ENCODE measurements around the gene PHACTR3.
"Not testable (repeated sequence)": the region's sequence is repeated elsewhere in the genome, so short reads cannot be mapped to it uniquely, and the experiment has no call there.

PHACTR3 gene

GRCh38 chr20:59856526-59856925 is 252.2 kb downstream of the PHACTR3 start:
- not testable (repeated sequence) for H3K4me1 ChIP-seq (ENCODE audit: control insufficient read depth in 5 of 5, insufficient read depth in 5 of 5, low read length in 5 of 5); H3K27me3 ChIP-seq (ENCODE audit: control insufficient read depth in 5 of 5, insufficient read depth in 4 of 5, low read length in 5 of 5); H3K36me3 ChIP-seq (ENCODE audit: control insufficient read depth in 5 of 5, insufficient read depth in 5 of 5, low read length in 5 of 5); H3K4me3 ChIP-seq (ENCODE audit: low read depth in 1 of 5, low read length in 5 of 5); H3K27ac ChIP-seq (ENCODE audit: low read depth, low read length); H3K9ac ChIP-seq (ENCODE audit: low read length in 5 of 5); H3K9me3 ChIP-seq (ENCODE audit: control insufficient read depth in 5 of 5, low read length in 5 of 5)

GRCh38 chr20:59856941-59857340 is 252.6 kb downstream of the PHACTR3 start:
- H3K4me1 ChIP-seq (ENCODE audit: control insufficient read depth in 5 of 5, insufficient read depth in 5 of 5, low read length in 5 of 5); H3K27me3 ChIP-seq (ENCODE audit: control insufficient read depth in 5 of 5, insufficient read depth in 4 of 5, low read length in 5 of 5); H3K9me3 ChIP-seq (ENCODE audit: control insufficient read depth in 5 of 5, low read length in 5 of 5); H3K4me3 ChIP-seq (ENCODE audit: low read depth in 1 of 5, low read length in 5 of 5); H3K27ac ChIP-seq (ENCODE audit: low read depth, low read length); H3K36me3 ChIP-seq (ENCODE audit: control insufficient read depth in 5 of 5, insufficient read depth in 5 of 5, low read length in 5 of 5); H3K9ac ChIP-seq (ENCODE audit: low read length in 5 of 5): not testable (repeated sequence)

- H3K36me3 ChIP-seq (ENCODE audit: control insufficient read depth in 5 of 5, insufficient read depth in 5 of 5, low read length in 5 of 5), result no peaks in the 10 kb centered on the region
- no peak overlapping the region for H3K4me3 ChIP-seq (ENCODE audit: low read depth in 1 of 5, low read length in 5 of 5)
- no peaks in the 10 kb centered on the region for H3K27me3 ChIP-seq (ENCODE audit: control insufficient read depth in 5 of 5, insufficient read depth in 4 of 5, low read length in 5 of 5)
- H3K9me3 ChIP-seq (ENCODE audit: control insufficient read depth in 5 of 5, low read length in 5 of 5), result peaks cover 0 to 8% (median 4%) of the 10 kb centered on the region in 5 donors
- H3K9ac ChIP-seq (ENCODE audit: low read length in 5 of 5), result no peak overlapping the region
- H3K27ac ChIP-seq (ENCODE audit: low read depth, low read length), result no peak overlapping the region
- H3K4me1 ChIP-seq (ENCODE audit: control insufficient read depth in 5 of 5, insufficient read depth in 5 of 5, low read length in 5 of 5), result peaks cover 0 to 7% (median 0%) of the 10 kb centered on the region in 5 donors
Observed at GRCh38 chr20:59857966-59858365, 253.6 kb downstream of the PHACTR3 start.

- Histone ChIP-seq H3K27ac (ENCODE audit: low read depth, low read length) (no peak overlapping the region), H3K36me3 (ENCODE audit: control insufficient read depth in 5 of 5, insufficient read depth in 5 of 5, low read length in 5 of 5) (no peaks in the 10 kb centered on the region), H3K4me1 (ENCODE audit: control insufficient read depth in 5 of 5, insufficient read depth in 5 of 5, low read length in 5 of 5) (peaks cover 0 to 7% (median 0%) of the 10 kb centered on the region in 5 donors), H3K4me3 (ENCODE audit: low read depth in 1 of 5, low read length in 5 of 5) (no peak overlapping the region), H3K9me3 (ENCODE audit: control insufficient read depth in 5 of 5, low read length in 5 of 5) (peaks cover 0 to 8% (median 4%) of the 10 kb centered on the region in 5 donors), H3K27me3 (ENCODE audit: control insufficient read depth in 5 of 5, insufficient read depth in 4 of 5, low read length in 5 of 5) (no peaks in the 10 kb centered on the region), H3K9ac (ENCODE audit: low read length in 5 of 5) (no peak overlapping the region)
Observed at GRCh38 chr20:59858425-59858824, 254.1 kb downstream of the PHACTR3 start.

- no peaks in the 10 kb centered on the region for H3K27me3 ChIP-seq (ENCODE audit: control insufficient read depth in 5 of 5, insufficient read depth in 4 of 5, low read length in 5 of 5)
- H3K9me3 ChIP-seq (ENCODE audit: control insufficient read depth in 5 of 5, low read length in 5 of 5), result peaks cover 0 to 8% (median 4%) of the 10 kb centered on the region in 5 donors
- H3K4me3 ChIP-seq (ENCODE audit: low read depth in 1 of 5, low read length in 5 of 5), result no peak overlapping the region
- peaks cover 0 to 7% (median 0%) of the 10 kb centered on the region in 5 donors for H3K4me1 ChIP-seq (ENCODE audit: control insufficient read depth in 5 of 5, insufficient read depth in 5 of 5, low read length in 5 of 5)
- H3K27ac ChIP-seq (ENCODE audit: low read depth, low read length), result no peak overlapping the region
- H3K9ac ChIP-seq (ENCODE audit: low read length in 5 of 5), result no peak overlapping the region
- H3K36me3 ChIP-seq (ENCODE audit: control insufficient read depth in 5 of 5, insufficient read depth in 5 of 5, low read length in 5 of 5), result no peaks in the 10 kb centered on the region
Observed at GRCh38 chr20:59861401-59861800, 257.1 kb downstream of the PHACTR3 start.

- H3K4me3 ChIP-seq (ENCODE audit: low read depth in 1 of 5, low read length in 5 of 5), result no peak overlapping the region
- no peaks in the 10 kb centered on the region for H3K36me3 ChIP-seq (ENCODE audit: control insufficient read depth in 5 of 5, insufficient read depth in 5 of 5, low read length in 5 of 5)
- no peaks in the 10 kb centered on the region for H3K27me3 ChIP-seq (ENCODE audit: control insufficient read depth in 5 of 5, insufficient read depth in 4 of 5, low read length in 5 of 5)
- peaks cover 0 to 7% (median 0%) of the 10 kb centered on the region in 5 donors for H3K4me1 ChIP-seq (ENCODE audit: control insufficient read depth in 5 of 5, insufficient read depth in 5 of 5, low read length in 5 of 5)
- no peak overlapping the region for H3K9ac ChIP-seq (ENCODE audit: low read length in 5 of 5)
- H3K27ac ChIP-seq (ENCODE audit: low read depth, low read length), result no peak overlapping the region
- no peaks in the 10 kb centered on the region for H3K9me3 ChIP-seq (ENCODE audit: control insufficient read depth in 5 of 5, low read length in 5 of 5)
Observed at GRCh38 chr20:59863058-59863457, 258.7 kb downstream of the PHACTR3 start.

- Histone ChIP-seq H3K27me3 (ENCODE audit: control insufficient read depth in 5 of 5, insufficient read depth in 4 of 5, low read length in 5 of 5) (no peaks in the 10 kb centered on the region), H3K36me3 (ENCODE audit: control insufficient read depth in 5 of 5, insufficient read depth in 5 of 5, low read length in 5 of 5) (no peaks in the 10 kb centered on the region), H3K4me3 (ENCODE audit: low read depth in 1 of 5, low read length in 5 of 5) (no peak overlapping the region), H3K9me3 (ENCODE audit: control insufficient read depth in 5 of 5, low read length in 5 of 5) (no peaks in the 10 kb centered on the region), H3K9ac (ENCODE audit: low read length in 5 of 5) (no peak overlapping the region), H3K4me1 (ENCODE audit: control insufficient read depth in 5 of 5, insufficient read depth in 5 of 5, low read length in 5 of 5) (peaks cover 0 to 7% (median 0%) of the 10 kb centered on the region in 5 donors), H3K27ac (ENCODE audit: low read depth, low read length) (no peak overlapping the region)
Observed at GRCh38 chr20:59864726-59865125, 260.4 kb downstream of the PHACTR3 start.

- Histone ChIP-seq H3K9ac (ENCODE audit: low read length in 5 of 5) (no peak overlapping the region), H3K9me3 (ENCODE audit: control insufficient read depth in 5 of 5, low read length in 5 of 5) (no peaks in the 10 kb centered on the region), H3K27ac (ENCODE audit: low read depth, low read length) (no peak overlapping the region), H3K4me3 (ENCODE audit: low read depth in 1 of 5, low read length in 5 of 5) (no peak overlapping the region), H3K27me3 (ENCODE audit: control insufficient read depth in 5 of 5, insufficient read depth in 4 of 5, low read length in 5 of 5) (no peaks in the 10 kb centered on the region), H3K36me3 (ENCODE audit: control insufficient read depth in 5 of 5, insufficient read depth in 5 of 5, low read length in 5 of 5) (no peaks in the 10 kb centered on the region), H3K4me1 (ENCODE audit: control insufficient read depth in 5 of 5, insufficient read depth in 5 of 5, low read length in 5 of 5) (peaks cover 0 to 6% (median 0%) of the 10 kb centered on the region in 5 donors)
Observed at GRCh38 chr20:59866338-59866737, 262.0 kb downstream of the PHACTR3 start.

- Histone ChIP-seq H3K36me3 (ENCODE audit: control insufficient read depth in 5 of 5, insufficient read depth in 5 of 5, low read length in 5 of 5) (no peaks in the 10 kb centered on the region), H3K9me3 (ENCODE audit: control insufficient read depth in 5 of 5, low read length in 5 of 5) (no peaks in the 10 kb centered on the region), H3K4me3 (ENCODE audit: low read depth in 1 of 5, low read length in 5 of 5) (no peak overlapping the region), H3K27me3 (ENCODE audit: control insufficient read depth in 5 of 5, insufficient read depth in 4 of 5, low read length in 5 of 5) (no peaks in the 10 kb centered on the region), H3K4me1 (ENCODE audit: control insufficient read depth in 5 of 5, insufficient read depth in 5 of 5, low read length in 5 of 5) (no peaks in the 10 kb centered on the region), H3K27ac (ENCODE audit: low read depth, low read length) (no peak overlapping the region), H3K9ac (ENCODE audit: low read length in 5 of 5) (no peak overlapping the region)
Observed at GRCh38 chr20:59871096-59871495, 266.8 kb downstream of the PHACTR3 start.

GRCh38 chr20:59873409-59873808 is 269.1 kb downstream of the PHACTR3 start:
- Histone ChIP-seq H3K4me1 (ENCODE audit: control insufficient read depth in 5 of 5, insufficient read depth in 5 of 5, low read length in 5 of 5) (no peaks in the 10 kb centered on the region), H3K36me3 (ENCODE audit: control insufficient read depth in 5 of 5, insufficient read depth in 5 of 5, low read length in 5 of 5) (no peaks in the 10 kb centered on the region), H3K27ac (ENCODE audit: low read depth, low read length) (no peak overlapping the region), H3K4me3 (ENCODE audit: low read depth in 1 of 5, low read length in 5 of 5) (no peak overlapping the region), H3K9ac (ENCODE audit: low read length in 5 of 5) (no peak overlapping the region), H3K9me3 (ENCODE audit: control insufficient read depth in 5 of 5, low read length in 5 of 5) (no peaks in the 10 kb centered on the region), H3K27me3 (ENCODE audit: control insufficient read depth in 5 of 5, insufficient read depth in 4 of 5, low read length in 5 of 5) (no peaks in the 10 kb centered on the region)

- Histone ChIP-seq H3K27ac (ENCODE audit: low read depth, low read length) (no peak overlapping the region), H3K4me3 (ENCODE audit: low read depth in 1 of 5, low read length in 5 of 5) (no peak overlapping the region), H3K9ac (ENCODE audit: low read length in 5 of 5) (no peak overlapping the region), H3K9me3 (ENCODE audit: control insufficient read depth in 5 of 5, low read length in 5 of 5) (no peaks in the 10 kb centered on the region), H3K36me3 (ENCODE audit: control insufficient read depth in 5 of 5, insufficient read depth in 5 of 5, low read length in 5 of 5) (no peaks in the 10 kb centered on the region), H3K27me3 (ENCODE audit: control insufficient read depth in 5 of 5, insufficient read depth in 4 of 5, low read length in 5 of 5) (no peaks in the 10 kb centered on the region), H3K4me1 (ENCODE audit: control insufficient read depth in 5 of 5, insufficient read depth in 5 of 5, low read length in 5 of 5) (peaks cover 0 to 2% (median 0%) of the 10 kb centered on the region in 5 donors)
Observed at GRCh38 chr20:59880198-59880597, 275.9 kb downstream of the PHACTR3 start.

Data from subcutaneous abdominal adipose tissue (tissue), 5 donors.